ENCODE results near the gene CCDC54.
A peak's percentile ranks its signal among the peaks of the same experiment; 100 is the strongest.

The CCDC54 gene

GRCh38 chr3:107395066-107395465, 17.8 kb downstream of the CCDC54 start:
- DNase-seq, result no peak

- no peak for DNase-seq
Observed at GRCh38 chr3:107401301-107401700, 24.1 kb downstream of the CCDC54 start.

- no peak for DNase-seq
Observed at GRCh38 chr3:107402214-107402613, 25.0 kb downstream of the CCDC54 start.

GRCh38 chr3:107404727-107405469, 27.7 kb downstream of the CCDC54 start:
- no peak for DNase-seq

GRCh38 chr3:107407355-107407754, 30.1 kb downstream of the CCDC54 start:
- no peak for DNase-seq

- no peak for DNase-seq
Observed at GRCh38 chr3:107408513-107408912, 31.3 kb downstream of the CCDC54 start.

GRCh38 chr3:107409365-107409764, 32.1 kb downstream of the CCDC54 start:
- DNase-seq, result no peak

GRCh38 chr3:107410606-107411005, 33.4 kb downstream of the CCDC54 start:
- DNase-seq, result no peak

GRCh38 chr3:107411056-107411455, 33.8 kb downstream of the CCDC54 start:
- no peak for DNase-seq

- DNase-seq, result no peak
Observed at GRCh38 chr3:107411779-107412178, 34.5 kb downstream of the CCDC54 start.

GRCh38 chr3:107412376-107412775, 35.1 kb downstream of the CCDC54 start:
- no peak for DNase-seq

- no peak for DNase-seq
Observed at GRCh38 chr3:107413264-107413663, 36.0 kb downstream of the CCDC54 start.

- no peak for DNase-seq
Observed at GRCh38 chr3:107414325-107414964, 37.2 kb downstream of the CCDC54 start.

- DNase-seq, result no peak
Observed at GRCh38 chr3:107416138-107416537, 38.9 kb downstream of the CCDC54 start.

- no peak for DNase-seq
Observed at GRCh38 chr3:107416886-107417285, 39.6 kb downstream of the CCDC54 start.

- peak; percentile 25 for DNase-seq
Observed at GRCh38 chr3:107421170-107421792, 44.0 kb downstream of the CCDC54 start.

- no peak for DNase-seq
Observed at GRCh38 chr3:107421881-107422280, 44.6 kb downstream of the CCDC54 start.

GRCh38 chr3:107425033-107425432, 47.8 kb downstream of the CCDC54 start:
- DNase-seq, result no peak

- DNase-seq, result no peak
Observed at GRCh38 chr3:107426223-107426622, 49.0 kb downstream of the CCDC54 start.
